NOMO-1 (cell line): Measurements from ENCODE around the gene BABAM2.

Experiments
- DNase-seq, 2 experiments: peaks; one replicate each; lab custom pipeline; 2025; ENCODE audit not compliant: unreplicated experiment in 2 of 2; lab: John Stamatoyannopoulos, UW

Gene BABAM2

DNA sequence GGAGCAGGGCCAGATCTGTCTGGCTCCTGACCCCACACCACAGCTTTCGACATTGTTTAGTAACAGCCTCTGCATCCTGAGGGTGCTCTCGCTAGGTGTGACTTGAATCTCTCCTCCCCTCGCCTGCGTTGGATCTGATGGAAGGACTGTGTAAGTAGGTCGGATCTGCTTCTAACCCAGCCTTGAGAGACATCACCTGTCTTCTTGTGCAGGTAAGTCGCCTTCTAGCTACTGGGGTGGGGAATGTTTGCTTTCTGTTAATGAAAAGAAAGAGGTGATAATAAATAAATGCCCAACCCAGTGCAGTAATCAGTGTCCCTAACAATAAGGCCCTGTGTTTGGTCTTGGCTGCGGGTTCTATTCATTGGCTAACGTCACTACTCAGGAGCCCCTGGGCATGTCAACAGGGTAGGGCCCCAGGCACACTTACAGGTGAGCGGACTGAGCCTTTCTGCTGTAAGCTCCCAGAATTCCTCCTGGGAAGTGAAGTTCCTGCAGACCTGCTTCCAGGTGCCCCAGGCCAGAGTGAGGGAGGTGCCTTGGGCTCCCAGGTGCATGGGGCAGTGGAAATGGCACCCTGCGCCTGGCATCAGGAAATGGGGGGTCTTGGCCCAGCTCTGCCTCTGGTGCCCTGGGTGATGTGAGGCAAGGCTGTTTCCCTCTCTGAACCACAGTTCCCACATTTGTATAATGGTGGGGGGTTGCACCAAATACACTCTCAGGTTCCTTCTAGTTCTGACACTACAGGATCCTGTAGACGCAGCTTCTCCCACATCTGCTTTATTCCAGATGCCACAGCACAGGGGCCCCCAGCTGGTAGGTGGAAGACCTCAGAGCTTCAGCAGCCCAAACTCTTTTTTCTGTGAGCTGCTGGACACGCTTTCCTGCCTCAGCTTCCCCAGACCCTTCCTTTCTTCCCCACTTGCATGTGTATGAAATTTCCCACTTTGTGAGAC lies 491.0 kb downstream of the BABAM2 start:
- peak; percentile 27 to 68 for DNase-seq

GRCh38 chr2:28382755-28383154 lies 492.2 kb downstream of the BABAM2 start:
- no peak for DNase-seq

GRCh38 chr2:28387082-28387960 lies 496.8 kb downstream of the BABAM2 start:
- DNase-seq = no peak
